Measurements from ENCODE around the gene SLC39A1. TPM values are rescaled to one million over a fixed set of nuclear protein-coding genes. Genes with fewer than 3 reads are reported as not detected.

Gene SLC39A1
- total RNA-seq, 1 experiment from 2014 or later: 152 TPM

GRCh38 chr1:153945131-153945794 is 18.1 kb downstream of the SLC39A1 start:
- no peaks in the 10 kb centered on the region for H3K9me3 Mint-ChIP-seq (ENCODE audit: low read depth, unreplicated experiment)
- peak overlapping the region; percentile 59 for H3K27ac Mint-ChIP-seq (ENCODE audit: unreplicated experiment)
- DNase-seq: peak; percentile 35
- H3K27me3 Mint-ChIP-seq (ENCODE audit: unreplicated experiment): no peaks in the 10 kb centered on the region
- TF ChIP-seq, protein P1, sequence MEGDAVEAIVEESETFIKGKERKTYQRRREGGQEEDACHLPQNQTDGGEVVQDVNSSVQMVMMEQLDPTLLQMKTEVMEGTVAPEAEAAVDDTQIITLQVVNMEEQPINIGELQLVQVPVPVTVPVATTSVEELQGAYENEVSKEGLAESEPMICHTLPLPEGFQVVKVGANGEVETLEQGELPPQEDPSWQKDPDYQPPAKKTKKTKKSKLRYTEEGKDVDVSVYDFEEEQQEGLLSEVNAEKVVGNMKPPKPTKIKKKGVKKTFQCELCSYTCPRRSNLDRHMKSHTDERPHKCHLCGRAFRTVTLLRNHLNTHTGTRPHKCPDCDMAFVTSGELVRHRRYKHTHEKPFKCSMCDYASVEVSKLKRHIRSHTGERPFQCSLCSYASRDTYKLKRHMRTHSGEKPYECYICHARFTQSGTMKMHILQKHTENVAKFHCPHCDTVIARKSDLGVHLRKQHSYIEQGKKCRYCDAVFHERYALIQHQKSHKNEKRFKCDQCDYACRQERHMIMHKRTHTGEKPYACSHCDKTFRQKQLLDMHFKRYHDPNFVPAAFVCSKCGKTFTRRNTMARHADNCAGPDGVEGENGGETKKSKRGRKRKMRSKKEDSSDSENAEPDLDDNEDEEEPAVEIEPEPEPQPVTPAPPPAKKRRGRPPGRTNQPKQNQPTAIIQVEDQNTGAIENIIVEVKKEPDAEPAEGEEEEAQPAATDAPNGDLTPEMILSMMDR (IDR thresholded peaks at IDR 0.05; ENCODE audit: unreplicated experiment): no peak
- no TSS peak for BruUV-seq (replicated peaks)
- peaks cover 50% of the 10 kb centered on the region for H3K36me3 Mint-ChIP-seq (ENCODE audit: insufficient read depth, unreplicated experiment)
- H3K4me1 Mint-ChIP-seq (ENCODE audit: low read depth, unreplicated experiment): peaks cover 17% of the 10 kb centered on the region
- H3K4me3 Mint-ChIP-seq (ENCODE audit: low read depth, unreplicated experiment): peak overlapping the region; percentile 86
- intact Hi-C loops (cut with micrococcal nuclease; ENCODE audit: unreplicated experiment): loop anchor here (1.0 kb wide), 1 partner anchor 41 kb away; the partner anchor contains the start of gene RAB13
- CTCF ChIA-PET: interaction anchor here (1.0 to 1.9 kb wide), 5 partner anchors 14 to 124 kb away, joined by 3 to 9 read pairs (median 4); partner anchors contain the start of genes GATAD2B and SLC39A1

- TF ChIP-seq, protein P1 (IDR thresholded peaks at IDR 0.05; ENCODE audit: unreplicated experiment): no peak
- H3K27me3 Mint-ChIP-seq (ENCODE audit: unreplicated experiment): no peaks in the 10 kb centered on the region
- CTCF ChIA-PET: interaction anchor here (1.2 kb wide), 1 partner anchor 22 kb away, joined by 3 read pairs; the partner anchor contains the start of gene GATAD2B
- H3K4me3 Mint-ChIP-seq (ENCODE audit: low read depth, unreplicated experiment): peak overlapping the region; percentile 86
- intact Hi-C loops (cut with micrococcal nuclease; ENCODE audit: unreplicated experiment): loop anchor here (1.0 kb wide), 1 partner anchor 42 kb away; the partner anchor contains the start of gene RAB13
- DNase-seq: no peak
- BruUV-seq (replicated peaks): TSS peak; percentile 15
- peaks cover 50% of the 10 kb centered on the region for H3K36me3 Mint-ChIP-seq (ENCODE audit: insufficient read depth, unreplicated experiment)
- H3K9me3 Mint-ChIP-seq (ENCODE audit: low read depth, unreplicated experiment): no peaks in the 10 kb centered on the region
- peaks cover 17% of the 10 kb centered on the region for H3K4me1 Mint-ChIP-seq (ENCODE audit: low read depth, unreplicated experiment)
- peak overlapping the region; percentile 18 for H3K27ac Mint-ChIP-seq (ENCODE audit: unreplicated experiment)
These were observed 18.6 kb downstream of the SLC39A1 start for GRCh38 chr1:153944827-153945117.

GRCh38 chr1:153944005-153944826 is 19.1 kb downstream of the SLC39A1 start:
- H3K36me3 Mint-ChIP-seq (ENCODE audit: insufficient read depth, unreplicated experiment): peaks cover 55% of the 10 kb centered on the region
- no peaks in the 10 kb centered on the region for H3K9me3 Mint-ChIP-seq (ENCODE audit: low read depth, unreplicated experiment)
- no peaks in the 10 kb centered on the region for H3K27me3 Mint-ChIP-seq (ENCODE audit: unreplicated experiment)
- no TSS peak for BruUV-seq (replicated peaks)
- peak overlapping the region; percentile 86 for H3K4me3 Mint-ChIP-seq (ENCODE audit: low read depth, unreplicated experiment)
- CTCF ChIA-PET: interaction anchor here (0.6 to 1.2 kb wide), 5 partner anchors 9 to 40 kb away, joined by 3 to 6 read pairs (median 3); partner anchors contain the start of genes CRTC2 and GATAD2B
- H3K27ac Mint-ChIP-seq (ENCODE audit: unreplicated experiment): peak overlapping the region; percentile 18
- peaks cover 17% of the 10 kb centered on the region for H3K4me1 Mint-ChIP-seq (ENCODE audit: low read depth, unreplicated experiment)
- intact Hi-C loops (cut with micrococcal nuclease; ENCODE audit: unreplicated experiment): no loop called here
- no peak for DNase-seq
- TF ChIP-seq, protein P1 (IDR thresholded peaks at IDR 0.05; ENCODE audit: unreplicated experiment): no peak

DNA sequence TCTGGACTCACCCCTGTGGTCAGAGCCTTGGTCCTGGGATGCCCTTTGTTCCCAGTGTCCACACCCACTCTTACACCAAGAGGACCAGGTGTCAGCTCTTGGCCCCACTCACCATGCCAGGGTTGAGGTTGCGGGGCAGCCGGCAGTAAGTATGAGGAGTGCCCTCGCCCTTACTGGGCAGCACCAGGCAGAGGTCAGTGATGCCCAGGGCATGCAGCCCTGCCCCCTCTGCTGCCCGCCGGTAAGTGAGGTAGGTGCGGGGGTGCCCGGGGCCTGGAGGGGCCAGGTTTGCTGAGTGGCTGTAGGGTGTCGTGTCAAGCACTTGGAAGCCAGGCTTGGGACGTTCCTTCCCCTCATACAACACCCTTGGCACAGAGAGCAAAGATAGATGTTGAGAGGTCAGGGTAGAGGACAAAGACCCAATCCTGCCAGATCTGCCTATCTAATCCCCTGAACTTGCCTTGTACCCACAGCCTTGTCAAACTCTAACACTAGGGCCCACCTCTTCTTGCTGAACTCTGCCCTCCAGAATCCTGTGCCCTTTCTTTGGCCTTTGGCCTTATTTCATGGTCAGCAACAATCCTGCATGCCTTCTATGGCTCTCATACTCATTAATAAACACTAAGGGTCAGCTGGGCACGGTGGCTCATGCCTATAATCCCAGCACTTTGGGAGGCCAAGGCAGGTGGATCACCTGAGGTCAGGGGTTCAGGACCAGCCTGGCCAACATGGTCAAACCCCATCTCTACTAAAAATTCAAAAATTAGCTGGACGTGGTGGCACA is 20.4 kb downstream of the SLC39A1 start:
- Mint-ChIP-seq H3K27ac (ENCODE audit: unreplicated experiment) (no peak overlapping the region), H3K4me3 (ENCODE audit: low read depth, unreplicated experiment) (no peak overlapping the region), H3K9me3 (ENCODE audit: low read depth, unreplicated experiment) (no peaks in the 10 kb centered on the region), H3K27me3 (ENCODE audit: unreplicated experiment) (no peaks in the 10 kb centered on the region), H3K4me1 (ENCODE audit: low read depth, unreplicated experiment) (peaks cover 17% of the 10 kb centered on the region), H3K36me3 (ENCODE audit: insufficient read depth, unreplicated experiment) (peaks cover 63% of the 10 kb centered on the region)
- TF ChIP-seq, protein P1 (IDR thresholded peaks at IDR 0.05; ENCODE audit: unreplicated experiment): no peak
- no peak for DNase-seq
- no TSS peak for BruUV-seq (replicated peaks)
- intact Hi-C loops (cut with micrococcal nuclease; ENCODE audit: unreplicated experiment): no loop called here
- CTCF ChIA-PET: interaction anchor here (0.5 kb wide), 1 partner anchor 259 kb away, joined by 4 read pairs; no protein-coding TSS in a partner anchor

Data from Calu3 (cell line).